GM19043 (cell line): ENCODE results near the gene LMAN2.

Experiments
- ATAC-seq: cut with Tn5 transposase; IDR thresholded peaks from one replicate; pipeline ENCODE4 v1.9.1; 2021; ENCODE audit warnings: low read depth; ENCODE audit not compliant: unreplicated experiment

Gene LMAN2

DNA sequence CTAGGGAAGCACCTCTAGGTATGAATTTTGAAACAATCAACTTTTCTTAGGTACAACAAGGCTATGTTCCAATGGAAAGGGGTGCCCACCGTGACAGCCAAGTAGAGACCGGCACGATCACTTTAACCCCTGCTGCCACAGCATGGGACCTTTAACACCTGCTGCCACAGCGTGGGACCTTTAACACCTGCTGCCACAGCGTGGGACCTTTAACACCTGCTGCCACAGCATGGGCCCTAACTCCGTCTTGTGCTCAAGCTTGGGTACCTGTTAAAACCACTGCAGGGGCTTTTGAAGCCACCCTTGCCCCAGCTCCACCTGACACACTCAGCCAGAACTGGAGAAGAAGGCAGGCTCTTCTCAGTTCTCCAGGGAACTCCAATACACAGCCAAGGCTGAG is 21.6 kb downstream of the LMAN2 start:
- ATAC-seq = no peak

DNA sequence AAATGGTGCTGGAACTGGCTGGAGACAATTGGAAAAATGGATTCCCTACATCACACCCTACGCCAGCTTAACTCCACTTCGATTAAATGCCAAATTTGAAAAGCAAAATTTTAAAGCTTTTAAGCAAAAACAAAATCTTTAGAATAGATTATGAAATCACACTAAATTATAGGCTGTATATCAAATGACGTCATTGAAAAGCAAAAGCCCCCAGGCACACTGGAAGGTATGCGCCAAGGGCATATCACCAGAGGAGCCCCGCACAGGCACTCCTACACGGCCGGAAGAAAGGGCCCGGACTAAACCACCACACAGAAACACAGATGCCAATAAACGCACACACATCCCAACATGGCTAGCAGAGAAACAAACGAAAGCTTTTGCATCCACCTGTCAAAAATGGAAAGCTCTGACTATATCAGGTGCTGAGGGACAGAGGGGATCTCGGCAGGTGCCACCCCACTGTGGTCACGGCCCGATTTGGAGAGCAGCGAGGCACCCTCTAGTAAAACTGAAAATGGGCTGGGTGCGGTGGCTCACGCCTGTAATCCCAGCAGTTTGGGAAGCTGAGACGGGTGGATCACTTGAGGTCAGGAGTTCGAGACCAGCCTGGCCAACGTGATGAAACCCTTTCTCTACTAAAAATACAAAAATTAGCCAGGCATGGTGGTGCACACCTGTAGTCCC is 22.8 kb downstream of the LMAN2 start:
- ATAC-seq = no peak

DNA sequence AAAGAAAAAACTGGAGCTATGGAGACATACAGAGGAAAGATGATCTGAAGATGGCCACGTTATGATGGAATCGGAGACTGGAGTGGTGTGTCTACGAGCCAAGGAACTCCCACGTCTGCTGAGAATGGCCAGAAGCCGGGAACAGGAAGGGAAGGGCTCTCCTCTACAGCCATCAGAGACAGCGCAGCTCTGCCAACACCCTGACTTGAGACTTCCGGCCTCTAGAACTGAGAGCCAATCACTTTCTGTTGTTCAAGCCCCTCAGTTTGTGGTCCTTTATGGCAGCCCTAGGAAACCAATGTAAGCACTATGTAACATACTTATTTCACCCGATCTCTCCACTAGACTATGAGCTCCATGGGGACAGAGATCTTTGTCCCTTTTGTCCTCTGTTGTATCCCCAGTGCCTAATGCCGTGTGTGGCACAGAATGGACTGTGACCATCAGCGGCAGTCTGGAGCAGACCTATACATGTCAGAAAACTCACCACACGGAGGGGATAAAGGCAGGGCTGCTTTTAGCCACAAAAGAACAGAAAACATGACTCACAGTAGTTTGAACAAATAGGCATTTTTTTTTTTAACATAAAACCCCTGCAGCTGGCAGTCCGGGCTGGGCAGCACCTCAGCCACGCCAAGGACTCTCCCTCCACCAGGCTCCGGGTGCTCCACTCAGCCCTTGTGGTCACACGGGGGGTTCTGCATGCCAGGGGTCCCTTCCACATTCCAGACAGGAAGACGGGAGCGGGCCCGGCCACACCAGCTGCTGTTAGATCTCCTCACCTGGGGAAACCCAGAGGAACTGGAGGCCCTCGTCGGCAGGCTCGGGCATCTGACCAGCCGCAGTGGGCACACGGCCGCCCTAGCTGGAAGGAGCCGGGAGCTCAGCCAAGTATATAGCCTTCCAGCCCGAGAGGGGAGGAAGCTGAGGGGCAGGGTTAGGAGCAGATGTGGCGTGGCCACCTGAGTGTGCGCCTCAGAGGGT is 23.6 kb downstream of the LMAN2 start:
- no peak for ATAC-seq

GRCh38 chr5:177325868-177326381 is 25.5 kb downstream of the LMAN2 start:
- ATAC-seq = no peak

DNA sequence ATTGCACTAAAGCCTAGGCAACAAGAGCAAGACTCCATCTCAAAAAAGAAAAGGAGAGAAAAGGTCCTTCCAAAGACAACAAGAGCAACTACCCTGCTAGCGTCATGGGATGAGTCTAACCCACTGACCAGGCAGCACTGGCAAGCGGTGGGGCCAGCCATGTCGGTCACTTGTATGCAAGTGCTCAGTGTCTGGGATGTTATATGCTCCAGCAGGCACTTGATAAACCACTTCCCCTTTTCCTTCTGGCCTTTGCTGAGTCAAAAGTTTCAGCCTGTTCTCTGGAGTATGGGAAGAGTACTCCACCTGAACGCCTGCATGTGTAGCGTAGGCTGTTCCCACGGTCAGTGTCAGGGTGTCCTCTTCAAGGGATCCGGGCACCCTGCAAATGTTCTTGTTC is 30.6 kb downstream of the LMAN2 start:
- no peak for ATAC-seq

GRCh38 chr5:177319913-177320588 is 31.4 kb downstream of the LMAN2 start:
- ATAC-seq = no peak

GRCh38 chr5:177317959-177318377 is 33.5 kb downstream of the LMAN2 start:
- no peak for ATAC-seq

- no peak for ATAC-seq
Measured at GRCh38 chr5:177316005-177316404, 35.5 kb downstream of the LMAN2 start.

GRCh38 chr5:177315411-177315810 is 36.1 kb downstream of the LMAN2 start:
- ATAC-seq = no peak

DNA sequence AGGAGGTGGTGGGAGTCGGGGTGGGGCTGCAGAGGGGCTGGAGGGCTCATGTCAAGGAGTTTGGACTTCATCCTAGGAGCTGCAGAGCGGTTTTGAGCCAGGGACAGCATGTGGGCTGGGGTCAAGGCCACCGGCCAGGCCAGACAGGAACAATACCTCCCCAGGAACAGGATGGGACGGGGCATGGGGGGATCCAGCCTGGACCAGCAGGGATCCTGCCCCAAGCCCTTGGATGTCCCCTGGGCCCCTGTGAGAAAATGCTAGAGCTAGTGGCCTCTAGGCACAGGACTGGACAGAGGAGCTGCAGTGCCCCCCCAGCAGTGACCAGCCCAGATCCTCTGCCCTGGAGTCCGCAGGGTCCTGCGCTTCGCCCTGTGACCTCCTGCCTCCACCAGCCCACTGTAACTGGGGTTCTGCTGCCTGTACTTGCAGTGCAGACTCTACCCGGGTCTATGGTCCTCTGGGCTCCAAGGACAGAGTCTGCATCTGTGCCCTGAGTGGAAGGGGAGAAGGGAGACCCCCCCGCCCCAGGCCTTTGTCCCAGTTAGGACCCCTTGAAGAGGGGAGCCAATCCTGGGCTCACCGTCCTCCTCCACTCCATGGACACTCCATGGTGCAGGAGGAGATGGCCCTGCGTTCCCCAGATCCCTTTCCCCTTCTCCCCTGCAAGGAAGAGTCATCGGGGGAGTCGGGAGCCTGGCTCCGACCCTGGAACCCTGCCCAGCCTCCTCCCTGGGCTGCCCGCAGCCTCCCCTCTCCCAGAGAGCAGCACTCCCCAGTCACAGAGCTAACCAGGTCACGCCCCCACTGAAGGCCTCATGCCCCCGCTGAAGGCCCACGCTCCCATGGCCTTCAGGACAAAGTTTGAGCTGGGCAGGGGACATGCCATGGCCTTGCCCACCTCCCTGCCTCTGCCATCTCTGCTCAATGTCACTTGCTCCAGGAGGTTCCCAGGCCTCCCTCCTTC is 36.8 kb downstream of the LMAN2 start:
- no peak for ATAC-seq

GRCh38 chr5:177313561-177314259 is 37.8 kb downstream of the LMAN2 start:
- ATAC-seq = no peak

- peak; percentile 13 for ATAC-seq
Measured at GRCh38 chr5:177312649-177313181, 38.8 kb downstream of the LMAN2 start.

- peak; percentile 68 for ATAC-seq
Measured at GRCh38 chr5:177311723-177312648, 39.5 kb downstream of the LMAN2 start, which contains the start of gene MXD3. Gene MXD3 (minus strand): TSS chr5:177311898. CDS start chr5:177311830, 68 bp downstream.

DNA sequence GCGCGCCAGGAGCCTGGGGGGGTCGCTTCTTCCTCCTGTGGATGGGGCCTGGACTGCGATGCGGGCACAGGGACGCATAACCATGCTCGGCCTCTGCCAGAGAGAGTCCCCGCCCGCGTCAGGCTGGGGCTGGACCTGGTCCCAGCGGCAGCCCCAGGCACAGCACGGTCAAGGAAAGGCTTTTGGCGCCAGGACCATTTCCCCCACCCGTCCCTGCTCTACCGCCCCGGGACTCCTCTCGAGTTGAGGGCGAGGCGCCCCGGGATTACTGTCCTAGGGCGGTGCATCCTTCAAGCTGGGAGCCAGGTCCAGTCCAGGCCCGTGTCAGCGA is 40.1 kb downstream of the LMAN2 start:
- no peak for ATAC-seq

DNA sequence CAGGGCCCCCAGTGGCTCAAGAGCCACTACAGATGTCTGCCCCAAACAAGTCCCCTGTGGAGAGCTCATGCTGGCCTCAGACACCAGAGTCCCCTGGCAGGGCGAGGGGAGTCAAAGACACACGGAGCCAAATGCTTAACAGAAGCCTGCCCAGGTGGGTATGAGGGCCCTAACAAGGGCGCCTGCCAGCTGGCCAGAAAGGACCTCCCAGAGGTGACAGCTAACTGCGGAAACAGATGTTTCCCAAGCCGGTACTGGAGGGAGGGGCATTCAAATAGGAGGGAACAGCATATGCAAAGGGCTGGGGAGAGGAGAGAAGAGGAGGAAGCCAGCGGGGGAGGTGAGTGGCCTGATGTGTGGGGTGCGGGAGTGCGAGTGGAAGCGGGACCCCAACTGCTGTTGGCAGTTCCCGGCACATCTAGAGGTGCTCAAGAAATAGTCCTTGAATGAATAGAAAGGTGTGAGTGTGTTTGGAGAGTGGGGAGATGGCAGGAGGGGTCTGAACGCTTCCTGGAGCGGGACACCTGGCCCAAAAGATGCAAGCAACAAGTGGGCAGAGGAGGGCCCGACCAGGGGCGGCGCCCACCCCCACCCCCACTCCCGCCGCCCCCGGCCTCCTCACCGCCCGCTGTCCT is 40.6 kb downstream of the LMAN2 start:
- ATAC-seq = peak; percentile 37

DNA sequence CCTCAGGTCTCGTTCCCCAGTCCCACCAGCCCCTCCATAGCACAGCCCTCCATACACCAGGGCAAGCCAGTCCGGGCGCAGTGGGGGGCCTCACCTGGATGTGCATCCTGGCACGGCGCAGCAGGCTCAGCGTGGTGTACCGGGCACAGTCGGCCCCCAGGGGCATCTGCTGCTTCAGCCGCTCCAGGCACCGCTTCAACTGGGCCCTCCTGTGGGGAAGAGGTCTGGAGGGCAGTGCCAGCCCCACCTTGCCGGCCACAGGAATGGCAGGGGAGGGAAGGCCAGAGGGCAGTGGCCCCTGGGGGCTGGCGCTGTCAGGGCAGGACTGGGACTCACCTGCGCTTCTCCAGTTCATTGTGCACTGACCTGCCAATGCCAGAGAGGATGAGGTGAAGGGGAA is 41.1 kb downstream of the LMAN2 start:
- no peak for ATAC-seq
